ENCODE results near the gene KRTAP10-5. TPM values are rescaled to one million over a fixed set of nuclear protein-coding genes. Genes with fewer than 3 reads are reported as not detected.
"Not testable (repeated sequence)": the region's sequence is repeated elsewhere in the genome, so short reads cannot be mapped to it uniquely, and the experiment has no call there.

The KRTAP10-5 gene
- total RNA-seq, 3 donors from 2014 or later, result not detected

DNA sequence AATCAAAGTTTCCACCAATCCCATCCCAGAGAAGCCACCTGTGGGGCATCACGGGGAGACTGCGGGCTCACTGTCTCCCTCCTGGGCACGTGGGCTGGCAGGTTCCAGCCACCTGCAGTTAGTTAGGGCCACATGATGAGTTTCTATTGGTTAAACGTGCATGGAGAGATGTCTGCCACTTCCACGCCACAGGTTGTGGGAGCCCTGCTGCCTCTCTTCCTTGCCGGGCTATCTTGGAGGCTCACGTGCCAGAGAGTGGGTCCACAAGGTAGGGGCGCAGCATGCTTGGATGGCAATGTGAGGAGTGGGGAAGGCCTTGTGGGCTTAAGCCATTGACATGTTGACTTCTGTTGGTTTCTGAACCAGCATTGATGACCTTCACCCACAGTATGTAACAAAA lies 23.5 kb upstream of the KRTAP10-5 start:
- intact Hi-C loops (cut with DNase I, micrococcal nuclease), result no loop called here
- Histone ChIP-seq H3K36me3 (ENCODE audit: low read depth) (no peaks in the 10 kb centered on the region), H3K4me1 (ENCODE audit: low read depth) (no peaks in the 10 kb centered on the region), H3K4me3 (no peak overlapping the region), H3K9me3 (no peaks in the 10 kb centered on the region)
- no peak for TF ChIP-seq CTCF (IDR thresholded peaks at IDR 0.05)
- DNase-seq (no peak), ATAC-seq (no peak)

GRCh38 chr21:44603109-44603875 lies 22.9 kb upstream of the KRTAP10-5 start:
- H3K9me3 ChIP-seq, result no peaks in the 10 kb centered on the region
- TF ChIP-seq CTCF (IDR thresholded peaks at IDR 0.05), result no peak
- ATAC-seq (no peak), DNase-seq (no peak)
- H3K36me3 ChIP-seq (ENCODE audit: low read depth), result no peaks in the 10 kb centered on the region
- H3K4me1 ChIP-seq (ENCODE audit: low read depth), result no peaks in the 10 kb centered on the region
- intact Hi-C loops (cut with DNase I, micrococcal nuclease), result no loop called here
- H3K4me3 ChIP-seq, result no peak overlapping the region

- TF ChIP-seq CTCF (IDR thresholded peaks at IDR 0.05), result no peak
- no peaks in the 10 kb centered on the region for H3K9me3 ChIP-seq
- intact Hi-C loops (cut with DNase I, micrococcal nuclease), result no loop called here
- ATAC-seq (no peak), DNase-seq (no peak)
- H3K4me1 ChIP-seq (ENCODE audit: low read depth), result no peaks in the 10 kb centered on the region
- H3K36me3 ChIP-seq (ENCODE audit: low read depth), result no peaks in the 10 kb centered on the region
- no peak overlapping the region for H3K4me3 ChIP-seq
Observed at GRCh38 chr21:44602463-44602850, 22.1 kb upstream of the KRTAP10-5 start.

- TF ChIP-seq CTCF (IDR thresholded peaks at IDR 0.05), result no peak
- no peak overlapping the region for H3K4me3 ChIP-seq
- H3K9me3 ChIP-seq, result no peaks in the 10 kb centered on the region
- no peaks in the 10 kb centered on the region for H3K4me1 ChIP-seq (ENCODE audit: low read depth)
- no peak for DNase-seq
- H3K36me3 ChIP-seq (ENCODE audit: low read depth), result no peaks in the 10 kb centered on the region
- intact Hi-C loops (cut with DNase I, micrococcal nuclease), result no loop called here
- no peak for ATAC-seq
Observed at GRCh38 chr21:44601596-44602462, 21.4 kb upstream of the KRTAP10-5 start.

DNA sequence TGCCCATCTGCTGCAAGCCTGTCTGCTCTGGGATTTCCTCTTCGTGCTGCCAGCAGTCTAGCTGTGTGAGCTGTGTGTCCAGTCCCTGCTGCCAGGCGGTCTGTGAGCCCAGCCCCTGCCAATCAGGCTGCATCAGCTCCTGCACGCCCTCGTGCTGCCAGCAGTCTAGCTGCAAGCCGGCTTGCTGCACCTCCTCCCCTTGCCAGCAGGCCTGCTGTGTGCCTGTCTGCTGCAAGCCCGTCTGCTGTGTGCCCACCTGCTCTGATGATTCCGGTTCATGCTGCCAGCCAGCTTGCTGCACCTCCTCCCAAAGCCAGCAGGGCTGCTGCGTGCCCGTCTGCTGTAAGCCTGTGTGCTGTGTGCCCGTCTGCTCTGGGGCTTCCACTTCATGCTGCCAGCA lies 20.7 kb upstream of the KRTAP10-5 start:
- H3K36me3 ChIP-seq (ENCODE audit: low read depth); H3K4me1 ChIP-seq (ENCODE audit: low read depth); H3K4me3 ChIP-seq; H3K9me3 ChIP-seq; DNase-seq; intact Hi-C loops (cut with DNase I, micrococcal nuclease): not testable (repeated sequence)
- peak; percentile 29 for ATAC-seq

- H3K4me3 ChIP-seq; DNase-seq; H3K9me3 ChIP-seq; H3K4me1 ChIP-seq (ENCODE audit: low read depth); intact Hi-C loops (cut with DNase I, micrococcal nuclease); H3K36me3 ChIP-seq (ENCODE audit: low read depth); ATAC-seq: not testable (repeated sequence)
Observed at GRCh38 chr21:44600118-44600978, 19.9 kb upstream of the KRTAP10-5 start, which contains the start of gene KRTAP10-7. TSS of gene KRTAP10-7 (plus strand) at chr21:44600597. CDS start at chr21:44600622, 25 bp downstream.

Measured in mucosa of descending colon (tissue), 3 donors.